GM10266 (cell line): ENCODE data around the gene GGT1.
"Not testable (repeated sequence)": the region's sequence is repeated elsewhere in the genome, so short reads cannot be mapped to it uniquely, and the experiment has no call there.

Experiments
- DNase-seq: peaks from one replicate; pipeline ENCODE4 v3.0.0; 2012; ENCODE audit errors: extremely low spot score
- TF ChIP-seq, protein P1 (sequence below): IDR thresholded peaks from 2 replicates; pipeline ENCODE4 v1.5.1; 2012; ENCODE audit warnings: mild to moderate bottlenecking, low read depth; ENCODE audit not compliant: control insufficient read depth, insufficient read depth; ENCODE audit errors: missing control alignments

The GGT1 gene

DNA sequence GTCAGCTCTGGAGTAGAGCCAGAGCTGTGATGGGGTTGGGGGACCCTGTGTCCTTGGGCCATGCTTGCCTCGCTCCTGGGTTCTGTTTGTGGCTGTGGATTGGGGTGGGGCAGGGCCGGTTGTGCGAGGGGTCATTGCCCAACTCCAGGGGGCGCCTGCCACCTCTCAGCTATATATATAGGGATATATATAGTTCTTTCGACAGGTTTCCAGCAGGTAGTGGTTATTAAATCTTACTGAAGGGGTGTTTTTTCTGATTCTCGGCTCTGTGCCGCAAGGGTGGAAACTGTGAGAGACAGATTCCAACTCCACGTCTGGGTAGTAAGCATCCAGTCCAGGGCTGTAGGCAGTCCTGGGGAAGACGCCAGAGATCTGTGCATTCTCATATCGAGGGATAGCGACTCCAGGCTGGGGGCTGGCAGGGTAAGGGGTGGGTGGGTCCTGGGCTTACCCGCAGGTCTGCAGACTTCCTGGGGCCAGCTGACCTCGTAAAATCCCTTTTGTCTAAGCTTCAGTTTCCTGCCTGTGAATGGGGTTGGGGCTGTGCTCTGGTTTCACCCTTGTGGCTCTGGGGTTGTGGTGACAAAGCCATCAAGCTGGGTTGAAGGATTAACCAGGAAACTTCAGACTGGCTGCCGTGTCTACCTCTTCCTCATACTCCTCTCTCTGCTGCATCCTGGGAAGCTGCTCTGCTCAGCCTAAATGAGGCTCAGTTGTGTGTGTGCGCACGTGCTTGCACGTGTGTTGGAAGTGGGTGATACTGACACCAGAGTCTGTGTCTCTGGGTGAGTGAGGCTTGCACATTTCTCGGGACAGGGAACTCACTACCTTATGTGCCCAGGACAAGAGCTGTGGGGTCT lies 1.0 kb downstream of the GGT1 start:
- TF ChIP-seq, protein P1, sequence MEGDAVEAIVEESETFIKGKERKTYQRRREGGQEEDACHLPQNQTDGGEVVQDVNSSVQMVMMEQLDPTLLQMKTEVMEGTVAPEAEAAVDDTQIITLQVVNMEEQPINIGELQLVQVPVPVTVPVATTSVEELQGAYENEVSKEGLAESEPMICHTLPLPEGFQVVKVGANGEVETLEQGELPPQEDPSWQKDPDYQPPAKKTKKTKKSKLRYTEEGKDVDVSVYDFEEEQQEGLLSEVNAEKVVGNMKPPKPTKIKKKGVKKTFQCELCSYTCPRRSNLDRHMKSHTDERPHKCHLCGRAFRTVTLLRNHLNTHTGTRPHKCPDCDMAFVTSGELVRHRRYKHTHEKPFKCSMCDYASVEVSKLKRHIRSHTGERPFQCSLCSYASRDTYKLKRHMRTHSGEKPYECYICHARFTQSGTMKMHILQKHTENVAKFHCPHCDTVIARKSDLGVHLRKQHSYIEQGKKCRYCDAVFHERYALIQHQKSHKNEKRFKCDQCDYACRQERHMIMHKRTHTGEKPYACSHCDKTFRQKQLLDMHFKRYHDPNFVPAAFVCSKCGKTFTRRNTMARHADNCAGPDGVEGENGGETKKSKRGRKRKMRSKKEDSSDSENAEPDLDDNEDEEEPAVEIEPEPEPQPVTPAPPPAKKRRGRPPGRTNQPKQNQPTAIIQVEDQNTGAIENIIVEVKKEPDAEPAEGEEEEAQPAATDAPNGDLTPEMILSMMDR, result peak; percentile 33
- DNase-seq, result not testable (repeated sequence)

- not testable (repeated sequence) for DNase-seq
These were observed 3.3 kb downstream of the GGT1 start for GRCh38 chr22:24606340-24606739.

- DNase-seq, result peak; percentile 75
These were observed 4.5 kb downstream of the GGT1 start for GRCh38 chr22:24607429-24607983.

- DNase-seq, result not testable (repeated sequence)
These were observed 5.3 kb downstream of the GGT1 start for GRCh38 chr22:24608327-24608726.

DNA sequence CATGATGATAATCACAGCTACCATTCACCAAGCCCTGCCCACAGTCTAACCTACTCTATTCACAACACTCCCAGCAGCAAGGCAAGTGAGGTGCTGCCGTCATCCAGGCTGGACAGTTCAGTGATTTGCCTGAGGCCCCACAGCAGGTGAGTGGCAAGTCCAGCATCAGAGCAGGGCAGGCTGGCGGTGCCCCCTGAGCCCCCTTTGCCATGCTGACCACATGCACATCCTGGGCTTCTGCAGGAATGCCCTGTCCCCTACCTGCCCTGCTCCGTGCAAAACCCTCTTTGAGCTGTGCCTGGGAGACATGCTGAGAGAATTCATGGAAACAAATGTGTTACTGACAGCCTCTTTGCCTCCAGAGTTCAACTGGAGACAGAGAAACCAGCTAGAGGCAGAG lies 6.9 kb downstream of the GGT1 start:
- DNase-seq, result not testable (repeated sequence)

GRCh38 chr22:24614794-24615193 lies 11.8 kb downstream of the GGT1 start:
- not testable (repeated sequence) for DNase-seq

GRCh38 chr22:24621244-24621643 lies 18.3 kb downstream of the GGT1 start:
- not testable (repeated sequence) for DNase-seq

DNA sequence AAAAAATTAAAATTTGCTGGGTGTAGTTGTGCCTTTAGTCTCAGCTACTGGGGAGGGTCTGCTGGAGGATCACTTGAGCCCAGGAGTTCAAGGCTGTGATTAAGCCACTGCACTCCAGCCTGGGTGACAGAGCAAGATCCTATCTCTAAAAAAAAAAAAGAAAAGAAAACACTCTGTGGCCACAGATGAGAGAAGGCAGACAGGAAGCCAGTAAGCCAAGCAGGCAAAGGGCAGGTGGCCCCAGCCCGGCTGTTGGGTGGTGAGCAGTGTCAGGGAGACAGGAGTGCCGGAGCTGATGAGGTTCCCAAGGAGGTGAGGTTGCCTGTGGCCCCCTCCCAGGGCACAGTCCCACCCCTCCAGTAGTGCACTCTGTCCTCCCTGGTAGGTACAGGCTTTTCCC lies 19.6 kb downstream of the GGT1 start:
- not testable (repeated sequence) for DNase-seq

DNA sequence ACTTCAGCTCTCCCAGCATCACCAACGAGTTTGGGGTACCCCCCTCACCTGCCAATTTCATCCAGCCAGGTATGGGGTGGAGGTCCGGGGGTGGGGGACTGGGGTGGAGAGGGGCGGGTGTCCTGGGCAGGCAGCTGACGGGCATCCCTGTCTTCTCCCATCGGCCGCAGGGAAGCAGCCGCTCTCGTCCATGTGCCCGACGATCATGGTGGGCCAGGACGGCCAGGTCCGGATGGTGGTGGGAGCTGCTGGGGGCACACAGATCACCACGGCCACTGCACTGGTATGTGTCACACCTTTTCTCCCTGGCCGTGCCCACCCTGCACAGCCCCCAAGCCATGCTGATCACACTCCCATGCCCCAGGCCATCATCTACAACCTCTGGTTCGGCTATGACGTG lies 24.9 kb downstream of the GGT1 start:
- DNase-seq, result not testable (repeated sequence)

DNA sequence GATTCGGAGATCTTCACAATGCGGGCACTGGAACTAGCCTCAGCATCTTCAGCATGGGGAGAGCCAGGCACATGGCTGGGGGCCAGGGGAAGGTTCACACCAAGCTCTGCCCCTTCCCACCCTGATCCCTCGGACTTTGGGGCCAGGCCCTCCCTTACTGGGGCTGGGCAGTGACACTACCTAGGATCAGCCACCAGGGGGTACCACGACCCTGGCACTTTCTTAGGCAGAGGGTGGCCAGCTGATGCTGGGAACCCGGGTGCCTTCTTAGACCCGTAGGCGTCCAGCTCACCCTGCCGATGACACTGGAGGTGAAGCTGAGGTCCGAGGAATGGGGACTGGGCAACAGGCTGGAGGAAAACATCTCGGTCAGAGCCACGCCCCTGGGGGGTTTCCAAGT lies 26.1 kb downstream of the GGT1 start:
- TF ChIP-seq, protein P1, result peak; percentile 34
- not testable (repeated sequence) for DNase-seq

GRCh38 chr22:24630812-24631427 lies 27.9 kb downstream of the GGT1 start:
- not testable (repeated sequence) for DNase-seq

DNA sequence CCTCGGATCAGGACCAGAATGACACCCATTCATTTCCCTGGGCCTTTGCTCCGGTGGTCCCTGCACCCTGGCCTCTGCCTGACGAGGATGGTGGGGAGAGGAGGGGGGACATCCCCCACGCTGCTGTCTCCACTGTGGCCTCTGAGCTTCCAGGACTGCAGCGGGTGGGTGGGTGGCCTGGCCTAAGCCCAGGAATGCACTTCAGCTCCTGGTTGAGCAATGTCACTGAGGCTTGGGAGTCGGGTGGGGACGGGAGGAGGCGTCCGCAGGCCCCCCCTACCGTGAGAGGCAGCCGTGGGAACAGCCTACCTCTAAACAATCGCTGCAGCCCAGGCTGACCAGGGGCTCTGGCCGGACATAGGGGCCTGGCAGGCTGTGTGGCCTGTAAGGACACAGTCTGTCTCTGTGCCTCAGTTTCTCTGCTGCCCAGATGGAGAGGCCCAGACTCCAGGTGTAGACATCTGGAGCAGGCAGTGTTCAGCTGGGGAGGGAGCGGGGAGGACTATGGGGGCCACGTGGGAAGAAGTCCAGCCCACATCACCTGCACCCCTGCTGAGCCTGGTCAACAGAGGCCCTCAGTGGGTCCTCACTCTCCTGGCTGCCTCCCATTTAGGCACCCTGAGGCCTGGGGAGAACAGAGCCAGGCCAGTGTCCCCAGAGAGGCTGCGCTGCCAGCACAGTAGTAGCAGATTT lies 28.6 kb downstream of the GGT1 start:
- not testable (repeated sequence) for DNase-seq

DNA sequence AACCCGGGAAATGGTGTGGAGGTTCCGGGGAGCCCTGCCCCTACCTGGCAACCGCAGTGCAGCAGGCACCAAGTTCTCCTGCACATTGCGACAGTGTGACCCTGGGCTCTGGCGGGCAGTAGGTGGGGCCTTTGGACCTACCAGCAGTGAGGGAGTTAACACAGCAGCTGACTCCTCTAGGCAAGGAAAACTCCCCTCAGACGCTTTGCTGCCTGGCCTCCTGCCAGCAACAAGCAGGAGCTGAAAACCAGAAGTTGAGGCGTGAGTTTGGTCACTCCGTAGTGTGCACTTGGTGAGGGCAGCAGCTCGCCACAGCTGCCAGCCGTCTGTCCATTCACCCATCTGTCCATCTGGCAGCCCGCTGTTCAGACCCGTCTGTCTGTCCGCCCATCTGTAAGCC lies 29.6 kb downstream of the GGT1 start:
- DNase-seq, result not testable (repeated sequence)

GRCh38 chr22:24633231-24634023 lies 30.4 kb downstream of the GGT1 start:
- DNase-seq, result not testable (repeated sequence)
